GM12878 (cell line): ENCODE measurements around the gene HTRA2.

ENCODE experiments used
- CEBPB ChIP-seq, 2 experiments: fragments of 150-350 bp in 1 of 2; IDR thresholded peaks; 2 replicates each; pipeline ENCODE4 v1.6.1; 2012 to 2014; ENCODE audit warnings: low read depth in 2 of 2, low read length in 2 of 2, borderline replicate concordance in 1 of 2, inconsistent platforms in 1 of 2
- JUND ChIP-seq: IDR thresholded peaks from 2 replicates; pipeline ENCODE4 v1.6.1; 2012; ENCODE audit warnings: low read depth, mild to moderate bottlenecking, low read length, improper control_type of control experiment, moderate library complexity
- TCF12 ChIP-seq: IDR thresholded peaks from 2 replicates; pipeline ENCODE4 v1.6.1; 2011; ENCODE audit warnings: low read depth, mild to moderate bottlenecking, low read length
- TF ChIP-seq, protein P1 (sequence below), 3 experiments: IDR thresholded peaks in 2 of 3; conservative IDR thresholded peaks in 1 of 3; 2 replicates each; pipeline ENCODE4 v1.5.1; 2011; ENCODE audit warnings: low read depth in 3 of 3, low read length in 3 of 3, mild to moderate bottlenecking in 3 of 3, control low read depth in 2 of 3, moderate library complexity in 2 of 3, inconsistent platforms in 1 of 3, mixed read lengths in 1 of 3; ENCODE audit not compliant: control insufficient read depth in 2 of 3, insufficient read depth in 1 of 3; ENCODE audit errors: extremely low read depth in 1 of 3

DNA sequence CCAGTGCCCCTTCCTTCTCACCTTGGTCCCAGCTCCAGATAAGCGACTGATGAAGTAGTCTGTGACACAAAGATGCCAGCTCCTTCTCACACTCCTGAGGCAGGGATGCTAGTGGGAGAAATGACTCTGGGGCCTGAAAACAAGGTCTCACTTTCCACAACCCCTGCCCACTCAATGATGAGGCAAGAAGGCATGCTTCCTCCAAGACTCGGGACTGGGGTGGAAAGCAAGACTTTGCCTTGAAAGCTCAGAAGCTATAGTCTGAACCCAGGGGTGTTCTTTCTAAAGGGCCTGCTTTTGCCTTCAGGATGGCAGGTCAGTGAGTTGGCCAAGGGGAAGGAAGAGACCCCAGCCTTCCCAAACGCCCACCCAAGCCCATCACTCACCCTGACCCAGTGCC lies 48.3 kb upstream of the HTRA2 start:
- TF ChIP-seq CEBPB (IDR thresholded peaks at IDR 0.05; ENCODE audit: borderline replicate concordance in 1 of 2, low read depth in 2 of 2, low read length in 2 of 2) (no peak), JUND (no peak), TCF12 (no peak)
- TF ChIP-seq, protein P1, sequence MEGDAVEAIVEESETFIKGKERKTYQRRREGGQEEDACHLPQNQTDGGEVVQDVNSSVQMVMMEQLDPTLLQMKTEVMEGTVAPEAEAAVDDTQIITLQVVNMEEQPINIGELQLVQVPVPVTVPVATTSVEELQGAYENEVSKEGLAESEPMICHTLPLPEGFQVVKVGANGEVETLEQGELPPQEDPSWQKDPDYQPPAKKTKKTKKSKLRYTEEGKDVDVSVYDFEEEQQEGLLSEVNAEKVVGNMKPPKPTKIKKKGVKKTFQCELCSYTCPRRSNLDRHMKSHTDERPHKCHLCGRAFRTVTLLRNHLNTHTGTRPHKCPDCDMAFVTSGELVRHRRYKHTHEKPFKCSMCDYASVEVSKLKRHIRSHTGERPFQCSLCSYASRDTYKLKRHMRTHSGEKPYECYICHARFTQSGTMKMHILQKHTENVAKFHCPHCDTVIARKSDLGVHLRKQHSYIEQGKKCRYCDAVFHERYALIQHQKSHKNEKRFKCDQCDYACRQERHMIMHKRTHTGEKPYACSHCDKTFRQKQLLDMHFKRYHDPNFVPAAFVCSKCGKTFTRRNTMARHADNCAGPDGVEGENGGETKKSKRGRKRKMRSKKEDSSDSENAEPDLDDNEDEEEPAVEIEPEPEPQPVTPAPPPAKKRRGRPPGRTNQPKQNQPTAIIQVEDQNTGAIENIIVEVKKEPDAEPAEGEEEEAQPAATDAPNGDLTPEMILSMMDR (IDR thresholded peaks at IDR 0.05 in 2 of 3, conservative IDR thresholded peaks at IDR 0.05 in 1 of 3; ENCODE audit: control insufficient read depth in 2 of 3, extremely low read depth in 1 of 3, insufficient read depth in 1 of 3, low read depth in 3 of 3, low read length in 3 of 3), result no peak
